A673 (cell line): ENCODE results near the gene PHF21A. TPM values are rescaled to one million over a fixed set of nuclear protein-coding genes. Genes with fewer than 3 reads are reported as not detected.

Experiments
- BruUV-seq: library from RNA; stranded (reverse); fragments of 400-500 nt; replicated peaks from 2 replicates; lab custom pipeline; 2021; lab: Mats Ljungman, UMichigan
- CTCF ChIA-PET: fragments of 300-600 bp; sonication (Branson Sonifier 250); formaldehyde crosslinking; loops from one replicate; lab custom pipeline; 2022; ENCODE audit warnings: antibody characterized with exemption; lab: Charles Lee
- POLR2A ChIA-PET: fragments of 300-600 bp; sonication (Branson Sonifier 250); formaldehyde crosslinking; loops from one replicate; lab custom pipeline; 2022; ENCODE audit warnings: antibody characterized with exemption; ENCODE audit not compliant: low non-redundant PET; lab: Charles Lee
- DNase-seq: peaks from one replicate; pipeline ENCODE4 v3.0.0-alpha.2; 2015; ENCODE audit warnings: low spot score
- H3K27ac ChIP-seq: fragments of 200-600 bp; sonication (generic); 2 replicates; pipeline ENCODE4 v1.5.1; 2016; ENCODE audit warnings: mixed run types, low read depth, mild to moderate bottlenecking, mixed read lengths, antibody characterized with exemption, low read length; ENCODE audit not compliant: poor library complexity, severe bottlenecking
- H3K27me3 ChIP-seq: fragments of 200-600 bp; sonication (generic); replicated peaks from 2 replicates; pipeline ENCODE4 v1.6.1; 2017; ENCODE audit warnings: mixed run types, low read depth, mild to moderate bottlenecking, mixed read lengths, antibody characterized with exemption, low read length; ENCODE audit not compliant: insufficient read depth, poor library complexity
- H3K36me3 ChIP-seq: fragments of 200-600 bp; sonication (generic); 2 replicates; pipeline ENCODE4 v1.6.1; 2016; ENCODE audit warnings: mixed run types, mild to moderate bottlenecking, mixed read lengths, antibody characterized with exemption, low read length; ENCODE audit not compliant: insufficient read depth, poor library complexity, severe bottlenecking
- H3K4me1 ChIP-seq: fragments of 200-600 bp; sonication (generic); 2 replicates; pipeline ENCODE4 v1.6.1; 2017; ENCODE audit warnings: mixed run types, mild to moderate bottlenecking, mixed read lengths, antibody characterized with exemption, low read length; ENCODE audit not compliant: insufficient read depth, poor library complexity, severe bottlenecking
- H3K4me3 ChIP-seq: fragments of 200-600 bp; sonication (generic); 2 replicates; pipeline ENCODE4 v1.5.1; 2016; ENCODE audit warnings: low read depth, mixed run types, mild to moderate bottlenecking, mixed read lengths, low read length; ENCODE audit not compliant: poor library complexity, severe bottlenecking
- H3K9me3 ChIP-seq: fragments of 200-600 bp; sonication (generic); 2 replicates; pipeline ENCODE4 v1.6.1; 2016; ENCODE audit warnings: mixed run types, low read depth, mild to moderate bottlenecking, mixed read lengths, antibody characterized with exemption, low read length; ENCODE audit not compliant: poor library complexity, severe bottlenecking
- CTCF ChIP-seq: fragments of 300-800, 200-600 bp; sonication (generic); conservative IDR thresholded peaks from 2 replicates; pipeline ENCODE4 v1.5.1; 2017; ENCODE audit warnings: low read depth, mild to moderate bottlenecking, antibody characterized with exemption, low read length, moderate library complexity, mixed read lengths
- EZH2 ChIP-seq: fragments of 200-600 bp; sonication (generic); IDR thresholded peaks from 2 replicates; pipeline ENCODE4 v1.6.1; 2017; ENCODE audit warnings: borderline replicate concordance, low read depth, mild to moderate bottlenecking, mixed read lengths, antibody characterized with exemption, low read length; ENCODE audit not compliant: poor library complexity, severe bottlenecking
- intact Hi-C: fragments of 100-400 bp; cut with micrococcal nuclease; formaldehyde crosslinking; loops from one replicate; pipeline ENCODE4 v1.10.0; 2022; ENCODE audit not compliant: unreplicated experiment
- total RNA-seq: library from RNA; stranded (reverse); gene quantifications from 2 replicates; pipeline ENCODE4 v1.2.3, GENCODE V29; 2021

The PHF21A gene
- total RNA-seq, 1 experiment from 2014 or later = 77.2 TPM

- DNase-seq = peak; percentile 28
- ChIA-PET POLR2A (no interaction called here), CTCF (no interaction called here)
- intact Hi-C loops = no loop called here
- TF ChIP-seq CTCF (no peak), EZH2 (no peak)
- no peaks in the 10 kb centered on the region for H3K9me3 ChIP-seq
- H3K27ac ChIP-seq = no peak overlapping the region
- peaks cover 33% of the 10 kb centered on the region for H3K4me1 ChIP-seq
- BruUV-seq = no TSS peak
- no peak overlapping the region for H3K4me3 ChIP-seq
- H3K27me3 ChIP-seq = no peaks in the 10 kb centered on the region
- peaks cover 4% of the 10 kb centered on the region for H3K36me3 ChIP-seq
Measured at GRCh38 chr11:46049325-46049897, 71.8 kb downstream of the PHF21A start.

- BruUV-seq = no TSS peak
- CTCF ChIA-PET = no interaction called here
- TF ChIP-seq CTCF = no peak
- no peak for TF ChIP-seq EZH2
- H3K4me1 ChIP-seq = peaks cover 33% of the 10 kb centered on the region
- intact Hi-C loops = no loop called here
- H3K9me3 ChIP-seq = no peaks in the 10 kb centered on the region
- no peak overlapping the region for H3K4me3 ChIP-seq
- POLR2A ChIA-PET = no interaction called here
- DNase-seq = no peak
- no peak overlapping the region for H3K27ac ChIP-seq
- no peaks in the 10 kb centered on the region for H3K27me3 ChIP-seq
- H3K36me3 ChIP-seq = no peaks in the 10 kb centered on the region
Measured at GRCh38 chr11:46048198-46048597, 73.1 kb downstream of the PHF21A start.

GRCh38 chr11:46047520-46047919 lies 73.7 kb downstream of the PHF21A start:
- TF ChIP-seq EZH2 (no peak), CTCF (no peak)
- intact Hi-C loops = no loop called here
- BruUV-seq = no TSS peak
- Histone ChIP-seq H3K4me3 (no peak overlapping the region), H3K9me3 (no peaks in the 10 kb centered on the region), H3K36me3 (no peaks in the 10 kb centered on the region), H3K27ac (no peak overlapping the region), H3K27me3 (no peaks in the 10 kb centered on the region), H3K4me1 (peaks cover 33% of the 10 kb centered on the region)
- ChIA-PET CTCF (no interaction called here), POLR2A (no interaction called here)
- DNase-seq = peak; percentile 43
